Transverse colon (tissue), 4 donors: ENCODE measurements around the gene G6PC3. TPM values are rescaled to one million over a fixed set of nuclear protein-coding genes. Genes with fewer than 3 reads are reported as not detected.

Experiments used
- DNase-seq: peaks from one replicate; pipeline ENCODE4 v3.0.0-alpha.2; 2019
- H3K27ac ChIP-seq, 4 donors: fragments of 200-600 bp; sonication (generic); 2 replicates each; pipeline ENCODE4 v1.5.1; 2016 to 2018; ENCODE audit warnings: inconsistent platforms in 4 of 4
- H3K27me3 ChIP-seq: fragments of 200-600 bp; sonication (generic); 2 replicates; pipeline ENCODE4 v1.5.1; 2017; ENCODE audit warnings: inconsistent platforms
- H3K36me3 ChIP-seq, 4 donors: fragments of 200-600 bp; sonication (generic); 2 replicates each; pipeline ENCODE4 v1.5.1; 2017 to 2019; ENCODE audit warnings: inconsistent platforms in 4 of 4
- H3K4me1 ChIP-seq, 4 donors: fragments of 200-600 bp; sonication (generic); 2 replicates each; pipeline ENCODE4 v1.5.1; 2017 to 2020; ENCODE audit warnings: inconsistent platforms in 4 of 4
- H3K4me3 ChIP-seq, 4 donors: fragments of 200-600 bp; sonication (generic); 1 replicate in 1 of 4; 2 replicates in 3 of 4; pipeline versions ENCODE4 v1.5.1 to v1.6.1; 2017 to 2019; ENCODE audit warnings: inconsistent platforms in 4 of 4
- H3K9me3 ChIP-seq, 2 donors: fragments of 200-600 bp; sonication (generic); 2 replicates each; pipeline ENCODE4 v1.5.1; 2017 to 2019; ENCODE audit warnings: inconsistent platforms in 2 of 2
- CTCF ChIP-seq, 5 experiments: fragments of 200-600 bp in 3 of 5; fragments of 450-650 bp in 2 of 5; sonication (generic) in 3 of 5; IDR thresholded peaks; 1 replicate in 2 of 5; 2 replicates in 3 of 5; pipeline ENCODE4 v1.5.1; 2016 to 2017; ENCODE audit warnings: antibody characterized with exemption in 5 of 5, inconsistent platforms in 3 of 5, mild to moderate bottlenecking in 2 of 5, moderate library complexity in 1 of 5
- EP300 ChIP-seq: sonication (generic); formaldehyde crosslinking; IDR thresholded peaks from one replicate; pipeline ENCODE4 v1.6.1; 2017; ENCODE audit warnings: antibody characterized with exemption, low read depth
- POLR2A ChIP-seq: fragments of 450-650 bp; IDR thresholded peaks from one replicate; pipeline ENCODE4 v1.6.1; 2016; ENCODE audit warnings: antibody characterized with exemption, mild to moderate bottlenecking, moderate library complexity
- POLR2AphosphoS5 ChIP-seq, 3 donors: sonication (generic); formaldehyde crosslinking; IDR thresholded peaks; one replicate each; pipeline ENCODE4 v1.6.1; 2016; ENCODE audit warnings: antibody characterized with exemption in 3 of 3
- WGBS, 2 donors: methylation state at CpG; one replicate each; pipeline ENCODE4 v1.1.5; 2018; ENCODE audit warnings: low coverage in 1 of 2; 5-methylcytosine and 5-hydroxymethylcytosine counted together
- in situ Hi-C, 4 donors: fragments of 200-750 bp; cut with MboI; loops; one replicate each; pipeline versions ENCODE4 v1.15.0 to v1.15.1; 2017; ENCODE audit warnings: low sequenced_read_pairs in 3 of 4, low pct_ligation_motif_present in 1 of 4, low pct_unique_long_range_greater_than_20kb in 1 of 4
- intact Hi-C: fragments of 100-400 bp; cut with DNase I; formaldehyde crosslinking; loops from one replicate; pipeline ENCODE4 v1.15.1; 2023; ENCODE audit warnings: low total_unique reads
- total RNA-seq, 4 donors: library from RNA; depleted of rRNA; stranded (reverse); fragments of >200 nt; gene quantifications; one replicate each; pipeline ENCODE4 v1.1.0, GENCODE V29; 2016

G6PC3 gene
- total RNA-seq, 4 donors from 2014 or later: 5.2 to 35.6 (median 18.5) TPM

GRCh38 chr17:44078412-44078811 lies 7.9 kb downstream of the G6PC3 start:
- TF ChIP-seq POLR2A (no peak), POLR2AphosphoS5 (IDR thresholded peaks at IDR 0.05) (no peak), CTCF (IDR thresholded peaks at IDR 0.05) (no peak), EP300 (no peak)
- intact Hi-C loops: no loop called here
- H3K36me3 ChIP-seq: peaks cover 0 to 24% (median 5%) of the 10 kb centered on the region in 4 donors

GRCh38 chr17:44079877-44080821 lies 9.6 kb downstream of the G6PC3 start:
- in situ Hi-C loops: no loop called here
- Histone ChIP-seq H3K4me3 (no peak overlapping the region), H3K36me3 (peaks cover 0 to 26% (median 5%) of the 10 kb centered on the region in 4 donors), H3K27ac (no peak overlapping the region), H3K27me3 (no peaks in the 10 kb centered on the region), H3K4me1 (no peaks in the 10 kb centered on the region), H3K9me3 (no peaks in the 10 kb centered on the region)
- 84% methylated on average over 18 of the region's 18 CpGs; no CpG with 5 or more reads in 1 of the 2 donors for WGBS, 2 donors
- intact Hi-C loops: no loop called here
- TF ChIP-seq EP300 (no peak), POLR2A (no peak), CTCF (IDR thresholded peaks at IDR 0.05) (no peak), POLR2AphosphoS5 (IDR thresholded peaks at IDR 0.05) (no peak)
- DNase-seq: no peak

More at GRCh38 chr17:44078412-44078811, 7.9 kb downstream of the G6PC3 start:
- no peak for DNase-seq
- H3K27ac ChIP-seq: no peak overlapping the region
- no peak overlapping the region for H3K4me3 ChIP-seq
- no peaks in the 10 kb centered on the region for H3K4me1 ChIP-seq
- no peaks in the 10 kb centered on the region for H3K9me3 ChIP-seq
- in situ Hi-C loops: no loop called here
- WGBS, 2 donors: 96% methylated on average over 17 of the region's 19 CpGs; no CpG with 5 or more reads in 1 of the 2 donors
- no peaks in the 10 kb centered on the region for H3K27me3 ChIP-seq

GRCh38 chr17:44081681-44082080 lies 11.1 kb downstream of the G6PC3 start:
- no peak for DNase-seq
- in situ Hi-C loops: no loop called here

More at GRCh38 chr17:44081681-44082080, 11.1 kb downstream of the G6PC3 start:
- WGBS, 2 donors: 93 to 100% methylated on average over 1 to 3 of the region's 3 CpGs
- Histone ChIP-seq H3K9me3 (no peaks in the 10 kb centered on the region), H3K27me3 (no peaks in the 10 kb centered on the region), H3K36me3 (peaks cover 0 to 26% (median 5%) of the 10 kb centered on the region in 4 donors), H3K27ac (no peak overlapping the region), H3K4me3 (no peak overlapping the region), H3K4me1 (peaks cover 0 to 4% (median 2%) of the 10 kb centered on the region in 4 donors)
- intact Hi-C loops: no loop called here
- TF ChIP-seq EP300: no peak
- no peak for TF ChIP-seq POLR2A
- no peak for TF ChIP-seq POLR2AphosphoS5 (IDR thresholded peaks at IDR 0.05)
- TF ChIP-seq CTCF (IDR thresholded peaks at IDR 0.05): no peak
